IPS DF 6.9 (cell line): Measurements from ENCODE around the gene ZBTB8B.
"Not testable (repeated sequence)": the region's sequence is repeated elsewhere in the genome, so short reads cannot be mapped to it uniquely, and the experiment has no call there.

ENCODE experiments used
- DNase-seq: peaks from one replicate; pipeline ENCODE4 v3.0.0-alpha.2; 2013; ENCODE audit warnings: low read depth, low spot score
- H3K27ac ChIP-seq: one replicate; pipeline ENCODE4 v1.5.1; 2013; ENCODE audit warnings: low read length, control low read depth
- H3K27me3 ChIP-seq: 2 replicates; pipeline ENCODE4 v1.6.1; 2013; ENCODE audit warnings: mild to moderate bottlenecking, low read length; ENCODE audit not compliant: control insufficient read depth, insufficient read depth
- H3K36me3 ChIP-seq: 2 replicates; pipeline ENCODE4 v1.6.1; 2013; ENCODE audit warnings: low read length; ENCODE audit not compliant: control insufficient read depth, insufficient read depth
- H3K4me1 ChIP-seq: 2 replicates; pipeline ENCODE4 v1.6.1; 2013; ENCODE audit warnings: low read length; ENCODE audit not compliant: control insufficient read depth, insufficient read depth
- H3K4me3 ChIP-seq: 2 replicates; pipeline ENCODE4 v1.5.1; 2013; ENCODE audit warnings: mild to moderate bottlenecking, low read length
- H3K9me3 ChIP-seq: 2 replicates; pipeline ENCODE4 v1.6.1; 2013; ENCODE audit warnings: low read length, inconsistent platforms; ENCODE audit not compliant: control insufficient read depth, insufficient read depth
- WGBS: extraction: QIAGEN DNeasy Blood & Tissue Kit; methylation state at CpG from one replicate; pipeline ENCODE4 v1.1.7; 2013; ENCODE audit warnings: mixed read lengths, missing lambda C conversion rate; ENCODE audit not compliant: insufficient read length, insufficient coverage; 5-methylcytosine and 5-hydroxymethylcytosine counted together

Gene ZBTB8B

GRCh38 chr1:32448186-32448772 is 16.6 kb upstream of the ZBTB8B start:
- H3K4me3 ChIP-seq, H3K27me3 ChIP-seq, H3K4me1 ChIP-seq, H3K9me3 ChIP-seq, H3K27ac ChIP-seq, DNase-seq, H3K36me3 ChIP-seq: not testable (repeated sequence)
- WGBS: no CpG with 5 or more reads among the region's 12 CpGs

GRCh38 chr1:32448773-32449456 is 16.0 kb upstream of the ZBTB8B start:
- no peak overlapping the region for H3K4me3 ChIP-seq
- H3K9me3 ChIP-seq: peaks cover 2% of the 10 kb centered on the region; the same call in 1 of the 2 replicates
- no peak overlapping the region for H3K27ac ChIP-seq
- no peaks in the 10 kb centered on the region for H3K36me3 ChIP-seq
- H3K4me1 ChIP-seq: peaks cover under 1% of the 10 kb centered on the region; the same call in 1 of the 2 replicates
- H3K27me3 ChIP-seq: no peaks in the 10 kb centered on the region
- no peak for DNase-seq
- WGBS: no CpG with 5 or more reads among the region's 12 CpGs

- DNase-seq: not testable (repeated sequence)
Observed at GRCh38 chr1:32449457-32449831, 15.4 kb upstream of the ZBTB8B start.

GRCh38 chr1:32454726-32455125 is 10.1 kb upstream of the ZBTB8B start:
- no peak for DNase-seq

More at GRCh38 chr1:32449457-32449831, 15.4 kb upstream of the ZBTB8B start:
- not testable (repeated sequence) for H3K27me3 ChIP-seq, H3K36me3 ChIP-seq, H3K27ac ChIP-seq, H3K4me3 ChIP-seq, H3K4me1 ChIP-seq, H3K9me3 ChIP-seq
- no CpG with 5 or more reads among the region's 5 CpGs for WGBS

GRCh38 chr1:32455958-32456357 is 8.9 kb upstream of the ZBTB8B start:
- peaks cover 1% of the 10 kb centered on the region; the same call in 1 of the 2 replicates for H3K9me3 ChIP-seq
- DNase-seq: no peak
- no peak overlapping the region for H3K27ac ChIP-seq
- no peaks in the 10 kb centered on the region for H3K36me3 ChIP-seq
- WGBS: no CpG with 5 or more reads among the region's 2 CpGs
- H3K4me3 ChIP-seq: no peak overlapping the region
- no peaks in the 10 kb centered on the region for H3K4me1 ChIP-seq
- no peaks in the 10 kb centered on the region for H3K27me3 ChIP-seq

More at GRCh38 chr1:32454726-32455125, 10.1 kb upstream of the ZBTB8B start:
- Histone ChIP-seq H3K27me3 (no peaks in the 10 kb centered on the region), H3K4me1 (no peaks in the 10 kb centered on the region), H3K4me3 (no peak overlapping the region), H3K36me3 (no peaks in the 10 kb centered on the region), H3K27ac (no peak overlapping the region), H3K9me3 (peaks cover 3% of the 10 kb centered on the region; the same call in 1 of the 2 replicates)
- WGBS: no CpG with 5 or more reads among the region's 1 CpG

GRCh38 chr1:32458798-32459197 is 6.1 kb upstream of the ZBTB8B start:
- H3K4me1 ChIP-seq, H3K27ac ChIP-seq, H3K27me3 ChIP-seq, H3K4me3 ChIP-seq, DNase-seq, H3K36me3 ChIP-seq, H3K9me3 ChIP-seq: not testable (repeated sequence)
- no CpG with 5 or more reads among the region's 5 CpGs for whole genome bisulfite sequencing

- not testable (repeated sequence) for H3K27ac ChIP-seq, H3K9me3 ChIP-seq, H3K4me3 ChIP-seq, DNase-seq, H3K27me3 ChIP-seq, H3K36me3 ChIP-seq, H3K4me1 ChIP-seq
- WGBS: no CpG with 5 or more reads among the region's 2 CpGs
Observed at GRCh38 chr1:32462977-32463376, 1.9 kb upstream of the ZBTB8B start.

GRCh38 chr1:32464191-32464715 is 619 bp upstream of the ZBTB8B start:
- Histone ChIP-seq H3K9me3 (no peaks in the 10 kb centered on the region; the same call in 1 of the 2 replicates), H3K27me3 (no peaks in the 10 kb centered on the region), H3K4me3 (peak overlapping the region; percentile 56; the same call in 1 of the 2 replicates), H3K27ac (no peak overlapping the region), H3K4me1 (no peaks in the 10 kb centered on the region), H3K36me3 (no peaks in the 10 kb centered on the region)
- WGBS: no CpG with 5 or more reads among the region's 19 CpGs
- DNase-seq: no peak

GRCh38 chr1:32465578-32465933 is 684 bp downstream of the ZBTB8B start:
- H3K36me3 ChIP-seq: no peaks in the 10 kb centered on the region
- H3K9me3 ChIP-seq: no peaks in the 10 kb centered on the region
- no CpG with 5 or more reads among the region's 11 CpGs for WGBS
- no peak overlapping the region for H3K27ac ChIP-seq
- H3K4me1 ChIP-seq: no peaks in the 10 kb centered on the region
- DNase-seq: no peak
- H3K27me3 ChIP-seq: no peaks in the 10 kb centered on the region
- peak overlapping the region; percentile 65; the same call in 1 of the 2 replicates for H3K4me3 ChIP-seq

GRCh38 chr1:32466761-32467160 is 1.9 kb downstream of the ZBTB8B start:
- no peak overlapping the region for H3K27ac ChIP-seq
- H3K4me1 ChIP-seq: no peaks in the 10 kb centered on the region
- H3K9me3 ChIP-seq: no peaks in the 10 kb centered on the region
- no peaks in the 10 kb centered on the region for H3K27me3 ChIP-seq
- H3K4me3 ChIP-seq: no peak overlapping the region
- no CpG with 5 or more reads among the region's 4 CpGs for WGBS
- no peaks in the 10 kb centered on the region for H3K36me3 ChIP-seq
- no peak for DNase-seq
